ENCODE data around the gene CCDC90B. TPM values are rescaled to one million over a fixed set of nuclear protein-coding genes. Genes with fewer than 3 reads are reported as not detected.
"Not testable (repeated sequence)": the region's sequence is repeated elsewhere in the genome, so short reads cannot be mapped to it uniquely, and the experiment has no call there.

The CCDC90B gene
- total and polyA plus RNA-seq, 2 donors (not counting 1 experiment from before 2014, with no cell fraction given) = 66.2 to 109 TPM

GRCh38 chr11:83311701-83312100 lies 25.5 kb upstream of the CCDC90B start:
- no peaks in the 10 kb centered on the region for H3K27me3 ChIP-seq (ENCODE audit: control insufficient read depth, insufficient read depth, low read length)
- H3K27ac ChIP-seq (ENCODE audit: insufficient read depth, low read length) = no peak overlapping the region
- DNase-seq (ENCODE audit: low read depth in 2 of 2) = no peak
- no peaks in the 10 kb centered on the region for H3K4me1 ChIP-seq (ENCODE audit: control insufficient read depth, extremely low read depth, insufficient read depth, low read length)
- no peak overlapping the region for H2AFZ ChIP-seq (ENCODE audit: low read length)
- no peak overlapping the region for H3K9ac ChIP-seq (ENCODE audit: insufficient read depth, low read length)
- H3K4me2 ChIP-seq (ENCODE audit: extremely low read depth, insufficient read depth, low read length) = no peak overlapping the region
- no peak overlapping the region for H3K4me3 ChIP-seq (replicated peaks in 1 of 4; ENCODE audit: control extremely low read depth in 1 of 4, insufficient read depth in 1 of 4, low read depth in 3 of 4, low read length in 4 of 4)
- TF ChIP-seq CTCF (conservative IDR thresholded peaks at IDR 0.05 in 1 of 2, IDR thresholded peaks at IDR 0.05 in 1 of 2; ENCODE audit: low read depth in 1 of 2, low read length in 2 of 2) = no peak
- TF ChIP-seq EZH2 (IDR thresholded peaks at IDR 0.05; ENCODE audit: low read length, missing control alignments) = no peak
- H4K20me1 ChIP-seq (ENCODE audit: control insufficient read depth, extremely low read depth, insufficient read depth, low read length) = no peaks in the 10 kb centered on the region
- H3K36me3 ChIP-seq (ENCODE audit: control insufficient read depth, insufficient read depth, low read length) = no peaks in the 10 kb centered on the region
- H3K9me3 ChIP-seq (ENCODE audit: control insufficient read depth, insufficient read depth, low read depth, low read length) = no peaks in the 10 kb centered on the region
- H3K79me2 ChIP-seq (ENCODE audit: control insufficient read depth, insufficient read depth, low read length) = no peaks in the 10 kb centered on the region

- Histone ChIP-seq H3K27me3 (ENCODE audit: control insufficient read depth, insufficient read depth, low read length) (no peaks in the 10 kb centered on the region), H3K79me2 (ENCODE audit: control insufficient read depth, insufficient read depth, low read length) (no peaks in the 10 kb centered on the region), H3K4me3 (replicated peaks in 1 of 4; ENCODE audit: control extremely low read depth in 1 of 4, insufficient read depth in 1 of 4, low read depth in 3 of 4, low read length in 4 of 4) (no peak overlapping the region), H3K9me3 (ENCODE audit: control insufficient read depth, insufficient read depth, low read depth, low read length) (no peaks in the 10 kb centered on the region), H3K27ac (ENCODE audit: insufficient read depth, low read length) (no peak overlapping the region), H3K9ac (ENCODE audit: insufficient read depth, low read length) (no peak overlapping the region), H3K4me1 (ENCODE audit: control insufficient read depth, extremely low read depth, insufficient read depth, low read length) (no peaks in the 10 kb centered on the region), H4K20me1 (ENCODE audit: control insufficient read depth, extremely low read depth, insufficient read depth, low read length) (no peaks in the 10 kb centered on the region), H2AFZ (ENCODE audit: low read length) (no peak overlapping the region), H3K36me3 (ENCODE audit: control insufficient read depth, insufficient read depth, low read length) (no peaks in the 10 kb centered on the region), H3K4me2 (ENCODE audit: extremely low read depth, insufficient read depth, low read length) (no peak overlapping the region)
- TF ChIP-seq CTCF (conservative IDR thresholded peaks at IDR 0.05 in 1 of 2, IDR thresholded peaks at IDR 0.05 in 1 of 2; ENCODE audit: low read depth in 1 of 2, low read length in 2 of 2) (no peak), EZH2 (IDR thresholded peaks at IDR 0.05; ENCODE audit: low read length, missing control alignments) (no peak)
- no peak for DNase-seq (ENCODE audit: low read depth in 2 of 2)
These were observed 24.6 kb upstream of the CCDC90B start for GRCh38 chr11:83310718-83311117.

GRCh38 chr11:83308536-83308935 lies 22.4 kb upstream of the CCDC90B start:
- H3K27me3 ChIP-seq (ENCODE audit: control insufficient read depth, insufficient read depth, low read length); H3K36me3 ChIP-seq (ENCODE audit: control insufficient read depth, insufficient read depth, low read length); H4K20me1 ChIP-seq (ENCODE audit: control insufficient read depth, extremely low read depth, insufficient read depth, low read length); DNase-seq (ENCODE audit: low read depth in 2 of 2); H3K9ac ChIP-seq (ENCODE audit: insufficient read depth, low read length); H3K4me3 ChIP-seq (replicated peaks in 1 of 4; ENCODE audit: control extremely low read depth in 1 of 4, insufficient read depth in 1 of 4, low read depth in 3 of 4, low read length in 4 of 4); H3K27ac ChIP-seq (ENCODE audit: insufficient read depth, low read length); H2AFZ ChIP-seq (ENCODE audit: low read length); H3K4me2 ChIP-seq (ENCODE audit: extremely low read depth, insufficient read depth, low read length); H3K4me1 ChIP-seq (ENCODE audit: control insufficient read depth, extremely low read depth, insufficient read depth, low read length); H3K79me2 ChIP-seq (ENCODE audit: control insufficient read depth, insufficient read depth, low read length); H3K9me3 ChIP-seq (ENCODE audit: control insufficient read depth, insufficient read depth, low read depth, low read length): not testable (repeated sequence)
